ENCODE data around the gene OTP. TPM values are rescaled to one million over a fixed set of nuclear protein-coding genes. Genes with fewer than 3 reads are reported as not detected.
"Not testable (repeated sequence)": the region's sequence is repeated elsewhere in the genome, so short reads cannot be mapped to it uniquely, and the experiment has no call there.

The OTP gene
- total RNA-seq, 1 donor from 2014 or later = not detected

GRCh38 chr5:77621440-77621839 is 17.1 kb downstream of the OTP start:
- Histone ChIP-seq H3K4me2 (no peak overlapping the region), H3K79me2 (ENCODE audit: low read depth) (no peaks in the 10 kb centered on the region), H3K9me3 (ENCODE audit: low read depth) (no peaks in the 10 kb centered on the region), H3K4me1 (no peaks in the 10 kb centered on the region), H3F3A (ENCODE audit: low read depth) (no peaks in the 10 kb centered on the region), H3K27me3 (peaks cover 82% of the 10 kb centered on the region), H2AFZ (replicated peaks) (no peak overlapping the region), H4K20me1 (ENCODE audit: low read depth) (no peaks in the 10 kb centered on the region), H3K36me3 (no peaks in the 10 kb centered on the region), H3K4me3 (no peak overlapping the region), H3K9ac (no peak overlapping the region), H3K27ac (no peak overlapping the region)
- Mint-ChIP-seq H3K27me3 (ENCODE audit: insufficient read depth, low read depth) (peaks cover 34% of the 10 kb centered on the region), H3K4me1 (no peaks in the 10 kb centered on the region), H3K27ac (no peak overlapping the region), H3K36me3 (no peaks in the 10 kb centered on the region), H3K4me3 (no peak overlapping the region), H3K9me3 (peaks cover 2% of the 10 kb centered on the region)
- no peak for DNase-seq (ENCODE audit: low spot score)
- TF ChIP-seq EZH2 (IDR thresholded peaks at IDR 0.05) = no peak
- no peak for TF ChIP-seq CTCF (IDR thresholded peaks at IDR 0.05)
- TF ChIP-seq EZH2phosphoT487 (IDR thresholded peaks at IDR 0.05) = no peak

DNA sequence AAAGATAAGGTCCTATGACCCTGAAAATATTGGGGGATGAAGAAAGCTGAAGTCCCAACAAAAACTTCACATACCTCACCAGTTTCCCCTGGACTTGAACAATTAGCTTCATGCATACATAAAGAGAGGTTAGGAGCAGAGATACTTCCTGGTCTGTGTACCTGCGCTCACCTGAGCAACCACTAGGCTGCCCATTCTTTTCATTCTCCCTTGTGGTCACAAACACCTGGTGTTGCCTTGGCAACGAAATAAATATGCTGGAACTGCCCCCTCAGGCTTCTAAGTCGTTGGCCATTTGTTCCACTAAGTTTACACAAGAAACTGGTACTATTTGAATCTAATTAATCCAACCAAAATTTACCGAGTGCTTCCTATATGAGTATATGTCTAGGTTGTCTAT is 18.1 kb downstream of the OTP start:
- H3K9ac ChIP-seq = no peak overlapping the region
- Mint-ChIP-seq H3K27ac (no peak overlapping the region), H3K4me3 (no peak overlapping the region), H3K9me3 (peaks cover 2% of the 10 kb centered on the region), H3K4me1 (no peaks in the 10 kb centered on the region), H3K27me3 (ENCODE audit: insufficient read depth, low read depth) (peaks cover 25% of the 10 kb centered on the region), H3K36me3 (no peaks in the 10 kb centered on the region)
- no peak overlapping the region for H3K27ac ChIP-seq
- no peaks in the 10 kb centered on the region for H4K20me1 ChIP-seq (ENCODE audit: low read depth)
- no peaks in the 10 kb centered on the region for H3K4me1 ChIP-seq
- no peak for DNase-seq (ENCODE audit: low spot score)
- H3F3A ChIP-seq (ENCODE audit: low read depth) = no peaks in the 10 kb centered on the region
- no peaks in the 10 kb centered on the region for H3K36me3 ChIP-seq
- TF ChIP-seq EZH2 (IDR thresholded peaks at IDR 0.05) (no peak), CTCF (IDR thresholded peaks at IDR 0.05) (no peak)
- no peak overlapping the region for H2AFZ ChIP-seq (replicated peaks)
- H3K79me2 ChIP-seq (ENCODE audit: low read depth) = no peaks in the 10 kb centered on the region
- H3K4me2 ChIP-seq = no peak overlapping the region
- H3K4me3 ChIP-seq = no peak overlapping the region
- H3K27me3 ChIP-seq = peaks cover 71% of the 10 kb centered on the region
- H3K9me3 ChIP-seq (ENCODE audit: low read depth) = no peaks in the 10 kb centered on the region

DNA sequence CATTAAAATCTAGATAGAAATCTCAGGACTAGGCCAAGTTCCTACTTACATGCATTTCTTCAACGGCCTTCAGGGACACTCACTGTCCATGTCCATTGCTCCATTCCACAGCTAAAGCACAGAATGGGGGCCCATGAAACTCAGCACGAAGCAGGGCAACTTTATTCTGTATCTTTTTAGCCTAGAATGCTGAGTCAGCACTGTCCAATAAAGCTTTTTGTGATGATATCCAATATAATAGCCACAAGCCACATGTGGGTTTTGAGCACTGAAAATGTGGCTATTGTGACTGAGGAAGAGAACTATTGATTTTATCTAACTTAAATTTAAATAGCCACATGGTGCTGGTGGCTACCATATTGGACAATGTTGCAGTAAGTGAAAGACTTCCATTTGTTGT is 21.6 kb downstream of the OTP start:
- no peaks in the 10 kb centered on the region for H3K79me2 ChIP-seq (ENCODE audit: low read depth)
- no peaks in the 10 kb centered on the region for H3K36me3 Mint-ChIP-seq
- H3K36me3 ChIP-seq = no peaks in the 10 kb centered on the region
- H3K9me3 ChIP-seq (ENCODE audit: low read depth) = no peaks in the 10 kb centered on the region
- H3K4me1 ChIP-seq = no peaks in the 10 kb centered on the region
- H4K20me1 ChIP-seq (ENCODE audit: low read depth) = no peaks in the 10 kb centered on the region
- DNase-seq (ENCODE audit: low spot score) = no peak
- no peak overlapping the region for H3K27ac Mint-ChIP-seq
- no peak overlapping the region for H2AFZ ChIP-seq (replicated peaks)
- H3K27ac ChIP-seq = no peak overlapping the region
- H3K4me3 Mint-ChIP-seq = no peak overlapping the region
- H3K9me3 Mint-ChIP-seq = peaks cover 5% of the 10 kb centered on the region
- no peaks in the 10 kb centered on the region for H3K4me1 Mint-ChIP-seq
- peaks cover 37% of the 10 kb centered on the region for H3K27me3 ChIP-seq
- H3K4me2 ChIP-seq = no peak overlapping the region
- TF ChIP-seq EZH2 (IDR thresholded peaks at IDR 0.05) (no peak), CTCF (IDR thresholded peaks at IDR 0.05) (no peak), EZH2phosphoT487 (IDR thresholded peaks at IDR 0.05) (no peak)
- H3K27me3 Mint-ChIP-seq (ENCODE audit: insufficient read depth, low read depth) = peaks cover 11% of the 10 kb centered on the region
- no peak overlapping the region for H3K9ac ChIP-seq
- no peak overlapping the region for H3K4me3 ChIP-seq
- no peaks in the 10 kb centered on the region for H3F3A ChIP-seq (ENCODE audit: low read depth)

- H4K20me1 ChIP-seq (ENCODE audit: low read depth); DNase-seq (ENCODE audit: low spot score); H3K9ac ChIP-seq; H2AFZ ChIP-seq (replicated peaks); H3K27me3 Mint-ChIP-seq (ENCODE audit: insufficient read depth, low read depth); H3K4me2 ChIP-seq; H3K9me3 ChIP-seq (ENCODE audit: low read depth); H3K27ac Mint-ChIP-seq; H3K4me1 Mint-ChIP-seq; H3K79me2 ChIP-seq (ENCODE audit: low read depth); H3K9me3 Mint-ChIP-seq; H3K4me3 ChIP-seq; H3F3A ChIP-seq (ENCODE audit: low read depth); H3K27ac ChIP-seq; H3K36me3 ChIP-seq; H3K4me3 Mint-ChIP-seq; H3K27me3 ChIP-seq; H3K36me3 Mint-ChIP-seq; H3K4me1 ChIP-seq: not testable (repeated sequence)
Observed at GRCh38 chr5:77608927-77609326, 29.6 kb downstream of the OTP start.

All from neural progenitor cell (in vitro differentiated cells).